ENCODE results near the gene YPEL2. TPM values are rescaled to one million over a fixed set of nuclear protein-coding genes. Genes with fewer than 3 reads are reported as not detected.

Gene YPEL2
- total RNA-seq, 6 experiments from 2014 or later: 9.2 to 23.3 (median 15.2) TPM

DNA sequence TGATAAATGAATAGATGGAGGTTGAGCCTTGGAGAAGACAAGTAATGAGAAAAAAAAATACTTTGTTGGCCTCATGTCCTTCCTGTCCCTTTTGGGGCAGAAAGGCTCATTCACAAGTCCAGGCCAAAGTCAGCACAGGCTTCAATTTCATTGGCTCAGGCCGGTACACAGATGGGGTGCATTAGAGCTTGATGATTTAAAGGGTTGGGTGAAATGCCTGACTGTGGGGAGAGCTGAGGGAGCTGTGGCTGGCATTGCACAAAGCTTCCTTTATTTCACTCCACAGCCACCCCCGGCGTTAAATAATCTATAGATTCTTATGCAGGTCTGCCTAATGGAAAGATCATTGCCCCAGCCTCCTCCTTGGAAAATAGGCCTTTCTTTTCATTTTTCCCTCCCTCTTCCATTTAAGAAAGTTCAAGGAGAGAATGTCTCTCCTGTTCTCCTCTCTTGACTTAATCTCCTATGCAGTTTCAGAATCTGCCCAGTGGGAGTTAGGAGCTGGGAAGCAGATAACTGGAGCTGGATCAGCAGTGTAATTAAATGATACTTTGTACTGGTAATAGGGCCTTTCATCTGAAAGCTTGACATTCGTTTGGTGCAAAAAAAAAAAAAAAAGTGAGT lies 24.4 kb downstream of the YPEL2 start:
- Histone ChIP-seq H3K4me3 (no peak overlapping the region), H3K36me3 (peaks cover 0 to 5% (median 1%) of the 10 kb centered on the region in 4 donors), H3K27ac (no peak overlapping the region), H3K9me3 (no peaks in the 10 kb centered on the region), H3K4me1 (peaks cover 0 to 45% (median 16%) of the 10 kb centered on the region in 4 donors), H3K27me3 (no peaks in the 10 kb centered on the region)
- no peak for TF ChIP-seq CTCF (IDR thresholded peaks at IDR 0.05)
- no peak for TF ChIP-seq POLR2A (IDR thresholded peaks at IDR 0.05)
- DNase-seq (no peak), ATAC-seq (peak in 1 of 4 donors; percentile 8)
- WGBS (ENCODE audit: insufficient coverage, low coverage, low lambda C conversion rate, missing lambda C conversion rate): 67% methylated on average over 4 of the region's 4 CpGs
- intact Hi-C loops (cut with DNase I): no loop called here

GRCh38 chr17:59356543-59357218 lies 25.2 kb downstream of the YPEL2 start:
- ATAC-seq (peak in 1 of 4 donors; percentile 57), DNase-seq (no peak)
- Histone ChIP-seq H3K27ac (no peak overlapping the region), H3K4me1 (peaks cover 0 to 49% (median 17%) of the 10 kb centered on the region in 4 donors), H3K9me3 (no peaks in the 10 kb centered on the region), H3K27me3 (no peaks in the 10 kb centered on the region), H3K4me3 (no peak overlapping the region), H3K36me3 (peaks cover 0 to 5% (median 1%) of the 10 kb centered on the region in 4 donors)
- WGBS (ENCODE audit: insufficient coverage, low coverage, low lambda C conversion rate, missing lambda C conversion rate): 32% methylated on average over 2 of the region's 2 CpGs
- TF ChIP-seq CTCF (IDR thresholded peaks at IDR 0.05) (no peak), POLR2A (IDR thresholded peaks at IDR 0.05) (no peak)
- intact Hi-C loops (cut with DNase I): no loop called here

DNA sequence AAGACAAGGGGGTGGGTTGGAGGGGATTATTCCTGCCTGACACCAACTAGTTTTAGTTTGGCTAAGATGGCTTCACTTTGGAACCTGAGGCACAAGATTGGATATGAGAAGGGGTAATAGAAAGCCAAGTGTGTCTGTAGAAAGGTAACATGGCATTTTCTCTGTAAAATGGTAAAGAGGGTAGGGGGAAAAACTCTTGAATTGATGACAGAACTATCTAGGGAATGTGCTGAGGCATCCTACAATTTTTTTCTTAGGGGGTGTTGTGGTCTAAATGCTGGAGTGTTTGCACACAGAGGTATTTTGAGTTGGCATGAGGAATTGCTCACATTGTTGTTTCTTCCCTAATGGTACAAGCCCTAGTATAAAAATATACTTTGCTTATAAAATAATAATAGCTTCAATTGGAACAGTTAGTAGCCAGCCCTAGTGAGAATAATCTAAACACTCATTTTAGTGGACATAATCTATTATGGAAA lies 25.8 kb downstream of the YPEL2 start:
- intact Hi-C loops (cut with DNase I): no loop called here
- H3K36me3 ChIP-seq: peaks cover 0 to 5% (median 1%) of the 10 kb centered on the region in 4 donors
- TF ChIP-seq CTCF (IDR thresholded peaks at IDR 0.05) (no peak), POLR2A (IDR thresholded peaks at IDR 0.05) (no peak)
- DNase-seq (no peak), ATAC-seq (no peak)
- no peaks in the 10 kb centered on the region for H3K9me3 ChIP-seq
- no peak overlapping the region for H3K27ac ChIP-seq
- no peak overlapping the region for H3K4me3 ChIP-seq
- peaks cover 0 to 52% (median 17%) of the 10 kb centered on the region in 4 donors for H3K4me1 ChIP-seq
- no peaks in the 10 kb centered on the region for H3K27me3 ChIP-seq

DNA sequence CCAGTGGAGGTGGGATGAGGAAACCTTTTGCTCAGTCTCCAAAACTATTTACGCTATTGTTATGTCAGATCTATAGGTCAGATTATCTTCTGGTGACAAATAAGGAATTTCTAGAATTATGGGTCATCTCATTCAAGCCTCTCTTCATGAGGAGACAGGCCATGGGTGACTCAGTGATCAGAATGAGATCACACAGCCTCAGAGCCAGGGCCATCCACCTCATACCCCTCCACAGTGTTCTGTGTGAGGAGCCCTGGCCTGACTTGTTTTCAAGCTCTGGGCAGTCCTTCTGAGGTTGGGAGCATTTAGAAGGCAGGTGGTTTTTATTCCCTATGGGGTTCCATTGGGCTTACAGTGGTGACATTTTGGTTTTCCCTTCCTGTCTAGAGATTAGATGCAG lies 26.5 kb downstream of the YPEL2 start:
- no CpG with 5 or more reads among the region's 1 CpG for WGBS (ENCODE audit: insufficient coverage, low coverage, low lambda C conversion rate, missing lambda C conversion rate)
- no peak overlapping the region for H3K4me3 ChIP-seq
- H3K9me3 ChIP-seq: no peaks in the 10 kb centered on the region
- peaks cover 0 to 5% (median 1%) of the 10 kb centered on the region in 4 donors for H3K36me3 ChIP-seq
- peak in 1 of 4 donors; percentile 58 for ATAC-seq
- H3K27ac ChIP-seq: no peak overlapping the region
- TF ChIP-seq CTCF (IDR thresholded peaks at IDR 0.05) (no peak), POLR2A (IDR thresholded peaks at IDR 0.05) (no peak)
- DNase-seq: no peak
- intact Hi-C loops (cut with DNase I): no loop called here
- no peaks in the 10 kb centered on the region for H3K27me3 ChIP-seq
- H3K4me1 ChIP-seq: peaks cover 0 to 55% (median 17%) of the 10 kb centered on the region in 4 donors
